HG02885 (cell line): ENCODE results near the gene CYP1A2.
"Not testable (repeated sequence)": the region's sequence is repeated elsewhere in the genome, so short reads cannot be mapped to it uniquely, and the experiment has no call there.

Experiments used
- ATAC-seq: cut with Tn5 transposase; IDR thresholded peaks from one replicate; pipeline ENCODE4 v1.9.1; 2021; ENCODE audit warnings: mild to moderate bottlenecking; ENCODE audit not compliant: unreplicated experiment, poor library complexity

Gene CYP1A2

DNA sequence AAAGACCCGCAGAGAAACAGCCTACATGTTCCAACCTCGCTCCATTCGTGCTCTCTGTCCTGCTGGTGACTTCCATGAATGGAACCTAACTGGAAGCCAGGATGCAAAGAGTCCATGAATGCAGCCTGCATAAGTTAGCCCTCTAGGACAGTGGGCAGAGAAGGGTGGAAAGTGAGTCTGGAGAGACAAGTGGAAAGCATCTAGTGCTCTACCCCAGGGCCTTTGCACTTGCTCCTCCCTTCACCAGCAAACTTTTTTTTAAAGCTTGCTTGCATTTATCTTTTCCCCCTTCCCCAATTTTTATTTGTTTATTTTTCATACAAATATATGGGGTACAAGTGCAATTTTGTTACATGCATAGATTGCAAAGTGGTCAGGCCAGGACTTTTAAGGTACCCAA is 15.4 kb upstream of the CYP1A2 start:
- ATAC-seq: no peak

DNA sequence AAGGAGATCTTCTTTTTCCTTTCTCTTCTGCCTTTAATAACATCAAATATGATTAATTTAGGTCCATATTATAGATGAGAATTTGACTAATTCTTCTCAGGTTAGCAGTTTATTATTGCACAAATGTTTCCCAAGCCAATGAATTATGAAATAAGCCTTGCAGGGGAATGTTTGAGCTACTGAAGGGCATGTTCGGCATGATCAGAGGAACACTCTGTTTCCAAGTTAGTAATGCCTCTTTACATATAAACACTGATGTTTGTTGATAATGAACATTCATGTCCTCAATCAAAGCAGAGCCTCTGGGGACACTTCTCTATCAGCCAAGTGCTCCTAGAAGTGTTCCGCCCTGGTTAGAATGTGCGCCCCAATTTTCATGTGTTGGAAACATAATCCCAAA is 13.3 kb upstream of the CYP1A2 start:
- no peak for ATAC-seq

DNA sequence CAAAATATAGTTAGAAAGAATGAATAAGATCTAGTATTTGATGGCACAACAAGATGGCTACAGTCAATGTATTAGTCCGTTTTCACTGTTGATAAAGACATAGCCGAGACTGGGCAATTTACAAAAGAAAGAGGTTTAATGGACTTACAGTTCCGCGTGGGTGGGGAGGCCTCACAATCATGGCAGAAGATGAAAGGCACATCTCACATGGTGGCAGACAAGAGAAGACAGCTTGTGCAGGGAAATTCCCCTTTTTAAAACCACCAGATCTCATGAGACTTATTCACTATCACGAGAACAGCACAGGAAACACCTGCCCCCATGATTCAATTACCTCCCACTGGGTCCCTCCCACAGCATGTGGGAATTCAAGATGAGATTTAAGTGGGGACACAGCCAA is 10.4 kb upstream of the CYP1A2 start:
- ATAC-seq: not testable (repeated sequence)

DNA sequence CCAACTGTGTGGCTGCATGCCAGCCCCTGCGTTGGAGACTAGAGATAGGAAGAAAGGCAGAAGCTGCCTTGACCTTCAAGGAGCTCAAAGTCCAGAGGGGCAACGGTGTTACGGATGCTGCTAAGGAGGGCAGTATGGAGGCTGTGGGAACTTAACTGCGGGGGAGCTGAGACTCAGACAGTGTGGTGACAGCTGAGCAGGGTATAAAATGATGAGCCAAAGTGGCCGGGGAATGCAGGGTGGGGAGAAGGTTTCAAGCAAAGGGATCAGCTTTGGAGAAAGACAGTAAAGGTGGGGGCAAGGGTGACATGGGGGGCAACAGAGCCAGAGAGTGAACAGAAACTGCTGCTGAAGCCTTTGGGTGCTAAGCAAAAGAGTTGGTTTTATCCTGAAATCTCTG is 6.2 kb upstream of the CYP1A2 start:
- ATAC-seq: no peak

DNA sequence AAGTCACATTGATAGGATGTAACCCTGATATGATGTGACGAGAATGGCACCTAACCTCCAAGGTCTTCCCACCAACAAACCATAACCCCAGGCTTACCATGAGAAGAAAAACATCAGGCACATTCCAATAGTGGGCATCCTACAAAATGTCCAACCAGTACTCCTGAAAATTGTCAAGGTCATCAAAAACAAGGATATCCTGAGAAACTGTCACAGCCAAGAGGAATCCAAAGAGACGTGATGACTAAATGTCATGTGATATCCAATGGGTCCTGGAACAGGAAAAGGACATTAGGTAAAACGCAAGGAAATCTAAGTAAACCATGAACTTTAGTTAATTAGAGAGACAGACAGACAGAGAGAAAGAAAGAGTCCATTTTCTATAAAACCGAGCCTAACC is 2.3 kb upstream of the CYP1A2 start:
- no peak for ATAC-seq

DNA sequence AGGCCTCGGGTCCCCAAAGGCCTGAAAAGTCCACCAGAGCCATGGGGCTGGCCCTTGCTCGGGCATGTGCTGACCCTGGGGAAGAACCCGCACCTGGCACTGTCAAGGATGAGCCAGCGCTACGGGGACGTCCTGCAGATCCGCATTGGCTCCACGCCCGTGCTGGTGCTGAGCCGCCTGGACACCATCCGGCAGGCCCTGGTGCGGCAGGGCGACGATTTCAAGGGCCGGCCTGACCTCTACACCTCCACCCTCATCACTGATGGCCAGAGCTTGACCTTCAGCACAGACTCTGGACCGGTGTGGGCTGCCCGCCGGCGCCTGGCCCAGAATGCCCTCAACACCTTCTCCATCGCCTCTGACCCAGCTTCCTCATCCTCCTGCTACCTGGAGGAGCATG is 1.2 kb downstream of the CYP1A2 start:
- no peak for ATAC-seq

DNA sequence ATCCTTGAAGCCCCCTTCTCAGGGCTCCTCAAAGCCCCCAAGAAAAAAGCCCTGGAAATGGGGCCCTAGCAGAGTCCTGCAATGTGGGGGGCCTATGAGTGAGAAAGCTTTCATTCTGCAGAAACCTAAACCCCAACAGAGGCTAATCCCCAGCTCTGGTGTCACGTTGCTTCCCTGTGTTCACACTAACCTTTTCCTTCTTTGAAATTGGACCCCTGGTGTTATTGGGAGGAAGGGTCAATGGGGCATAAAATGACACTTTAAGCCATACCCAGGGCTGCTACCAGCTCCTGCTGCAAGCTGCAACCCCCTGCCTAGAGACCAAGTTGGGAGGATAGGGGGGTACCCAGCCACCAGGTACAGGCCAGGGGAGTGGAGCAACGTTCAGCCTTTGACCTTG is 2.1 kb downstream of the CYP1A2 start:
- no peak for ATAC-seq

DNA sequence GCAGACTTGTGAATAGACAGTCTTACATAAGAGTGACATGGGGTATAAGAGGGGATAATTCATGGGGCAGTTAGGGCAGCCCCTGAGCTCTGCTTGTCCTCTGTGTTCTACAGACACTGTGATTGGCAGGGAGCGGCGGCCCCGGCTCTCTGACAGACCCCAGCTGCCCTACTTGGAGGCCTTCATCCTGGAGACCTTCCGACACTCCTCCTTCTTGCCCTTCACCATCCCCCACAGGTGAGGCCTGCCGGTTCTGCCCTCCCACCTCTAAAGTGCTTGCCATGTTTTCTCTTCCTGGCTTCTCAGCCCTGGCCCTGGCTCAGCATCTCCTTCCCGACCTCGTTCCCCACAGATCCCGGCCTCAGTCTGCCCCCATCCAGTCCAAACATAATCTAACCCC is 3.4 kb downstream of the CYP1A2 start:
- no peak for ATAC-seq

DNA sequence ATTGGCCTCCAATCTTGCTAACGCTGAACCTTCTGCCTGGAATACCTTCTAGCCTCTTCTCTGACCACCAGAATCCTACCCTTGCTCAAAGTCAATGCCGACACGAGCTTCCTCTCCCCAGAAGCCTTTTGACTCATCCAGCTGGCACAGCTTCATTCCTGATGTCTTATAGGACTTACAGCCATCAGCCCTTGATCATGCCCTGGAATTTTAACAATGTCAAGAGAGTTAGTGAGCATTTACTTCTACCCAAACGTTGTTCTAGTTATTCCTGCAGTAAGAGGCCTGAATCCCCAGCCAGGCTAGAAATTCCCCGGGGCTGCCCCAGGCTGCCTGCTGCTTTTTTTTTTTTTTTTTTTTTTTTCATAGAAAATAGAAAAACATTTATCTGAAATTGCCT is 3.9 kb downstream of the CYP1A2 start:
- ATAC-seq: no peak

DNA sequence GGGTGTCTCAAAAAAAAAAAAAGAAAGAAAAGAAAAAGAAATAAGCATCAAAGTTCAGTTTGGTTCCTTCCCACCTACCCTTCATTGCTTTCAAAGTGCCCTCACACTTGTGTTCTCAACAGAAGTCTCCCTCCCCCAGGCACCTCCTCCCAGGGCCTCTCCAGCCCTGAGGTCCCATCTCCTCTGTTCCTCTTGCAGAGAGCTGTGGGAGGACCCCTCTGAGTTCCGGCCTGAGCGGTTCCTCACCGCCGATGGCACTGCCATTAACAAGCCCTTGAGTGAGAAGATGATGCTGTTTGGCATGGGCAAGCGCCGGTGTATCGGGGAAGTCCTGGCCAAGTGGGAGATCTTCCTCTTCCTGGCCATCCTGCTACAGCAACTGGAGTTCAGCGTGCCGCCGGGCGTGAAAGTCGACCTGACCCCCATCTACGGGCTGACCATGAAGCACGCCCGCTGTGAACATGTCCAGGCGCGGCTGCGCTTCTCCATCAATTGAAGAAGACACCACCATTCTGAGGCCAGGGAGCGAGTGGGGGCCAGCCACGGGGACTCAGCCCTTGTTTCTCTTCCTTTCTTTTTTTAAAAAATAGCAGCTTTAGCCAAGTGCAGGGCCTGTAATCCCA is 6.1 kb downstream of the CYP1A2 start:
- ATAC-seq: no peak

DNA sequence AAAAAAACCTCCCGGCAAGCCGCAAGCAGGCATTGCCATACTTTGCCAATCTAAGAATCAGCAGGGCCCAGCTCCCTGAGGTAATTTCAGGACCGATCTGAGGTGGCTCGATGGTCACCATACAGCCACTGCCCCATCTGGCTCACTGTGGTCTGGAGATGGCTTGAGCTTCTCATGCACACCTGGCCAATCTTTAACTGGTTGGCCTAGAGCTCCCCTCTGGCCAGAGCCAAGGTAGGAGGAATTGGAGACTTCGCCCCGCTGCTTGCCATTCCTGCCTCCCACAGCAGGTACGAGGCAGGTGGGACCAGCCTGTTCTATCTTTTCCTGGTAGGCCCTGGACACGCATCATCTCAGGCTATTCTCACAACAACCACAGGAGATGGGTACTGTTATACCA is 10.1 kb downstream of the CYP1A2 start:
- no peak for ATAC-seq

DNA sequence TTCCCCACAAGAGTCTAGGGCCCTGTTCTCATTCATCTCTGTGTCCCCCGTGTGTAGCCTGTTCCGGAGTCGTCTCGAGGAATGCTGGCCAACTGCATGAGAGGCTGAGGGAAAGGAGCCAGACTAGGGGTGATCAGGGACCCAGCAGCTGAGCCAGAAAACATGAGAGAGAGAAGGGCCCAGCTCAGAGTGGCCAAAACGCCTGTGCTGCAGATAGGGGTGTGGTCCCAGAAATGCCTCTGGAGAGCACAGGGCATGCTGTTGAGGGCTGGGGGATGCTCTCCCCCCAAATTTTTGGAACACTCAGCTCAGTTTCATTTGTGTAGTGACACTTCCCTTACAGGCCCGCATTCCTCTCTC is 14.1 kb downstream of the CYP1A2 start:
- ATAC-seq: no peak

DNA sequence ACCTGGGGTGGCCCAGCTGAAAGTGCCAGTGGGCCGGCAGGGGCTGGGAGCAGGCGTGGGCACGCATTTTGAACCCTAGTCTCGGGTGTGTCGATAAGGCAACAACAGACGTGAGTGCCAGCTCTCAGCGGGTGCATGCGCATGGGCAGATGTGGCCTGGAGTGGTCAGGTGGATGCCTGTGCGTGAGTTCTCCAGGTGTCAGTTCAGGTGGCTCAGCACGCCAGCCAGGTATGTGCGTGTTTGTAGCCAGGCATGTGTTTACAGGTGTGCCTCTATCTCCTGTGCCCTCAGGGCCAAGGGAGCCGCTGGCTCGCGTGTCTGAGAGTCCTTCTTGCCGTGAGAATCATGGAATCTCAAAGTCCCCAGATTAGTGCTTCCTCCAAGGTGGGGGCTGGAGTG is 14.8 kb downstream of the CYP1A2 start:
- no peak for ATAC-seq

DNA sequence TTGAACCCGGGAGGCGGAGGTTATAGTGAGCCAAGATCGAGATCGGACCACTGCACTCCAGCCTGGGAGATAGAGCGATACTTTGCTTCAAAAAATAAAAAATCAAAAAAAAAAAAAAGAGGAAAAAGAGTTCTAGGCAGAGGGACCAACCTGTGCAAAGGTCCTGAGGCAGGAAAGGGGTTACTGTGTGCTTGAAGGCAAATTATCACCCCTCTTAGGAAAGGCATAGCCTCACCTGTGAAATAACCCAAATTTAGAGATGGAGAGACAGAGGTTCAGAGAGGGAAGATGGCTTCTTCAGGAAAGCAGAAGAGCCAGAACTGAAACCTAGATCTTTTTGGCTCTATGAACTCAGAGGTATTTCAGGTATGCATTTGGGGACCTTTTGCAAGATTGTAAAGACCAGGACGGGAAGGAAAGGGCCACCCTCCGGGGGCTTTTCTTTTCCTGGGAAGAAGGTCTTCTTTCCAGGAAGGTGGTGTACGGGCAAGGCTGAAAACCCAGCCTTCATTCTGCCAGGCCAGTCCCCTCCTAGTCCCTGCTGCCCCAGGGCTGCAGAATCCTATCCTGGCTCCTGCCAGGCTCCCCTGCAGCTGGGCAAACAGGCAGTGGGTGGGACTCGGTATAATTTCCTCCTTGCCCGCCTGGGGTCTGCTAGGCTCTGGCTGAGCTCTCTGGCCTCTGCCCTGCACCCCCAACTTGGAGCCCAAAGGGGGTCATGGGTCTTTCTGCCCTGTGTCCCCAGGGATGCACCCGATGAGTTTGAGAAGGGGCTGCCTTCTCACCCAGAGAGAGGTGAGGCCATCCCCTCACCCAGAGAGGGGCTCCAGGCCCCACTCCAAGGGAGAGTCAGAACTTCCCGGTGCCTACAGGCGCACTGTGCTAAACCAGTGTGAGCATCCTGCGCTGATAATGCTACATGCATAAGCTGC is 18.8 kb downstream of the CYP1A2 start:
- no peak for ATAC-seq

DNA sequence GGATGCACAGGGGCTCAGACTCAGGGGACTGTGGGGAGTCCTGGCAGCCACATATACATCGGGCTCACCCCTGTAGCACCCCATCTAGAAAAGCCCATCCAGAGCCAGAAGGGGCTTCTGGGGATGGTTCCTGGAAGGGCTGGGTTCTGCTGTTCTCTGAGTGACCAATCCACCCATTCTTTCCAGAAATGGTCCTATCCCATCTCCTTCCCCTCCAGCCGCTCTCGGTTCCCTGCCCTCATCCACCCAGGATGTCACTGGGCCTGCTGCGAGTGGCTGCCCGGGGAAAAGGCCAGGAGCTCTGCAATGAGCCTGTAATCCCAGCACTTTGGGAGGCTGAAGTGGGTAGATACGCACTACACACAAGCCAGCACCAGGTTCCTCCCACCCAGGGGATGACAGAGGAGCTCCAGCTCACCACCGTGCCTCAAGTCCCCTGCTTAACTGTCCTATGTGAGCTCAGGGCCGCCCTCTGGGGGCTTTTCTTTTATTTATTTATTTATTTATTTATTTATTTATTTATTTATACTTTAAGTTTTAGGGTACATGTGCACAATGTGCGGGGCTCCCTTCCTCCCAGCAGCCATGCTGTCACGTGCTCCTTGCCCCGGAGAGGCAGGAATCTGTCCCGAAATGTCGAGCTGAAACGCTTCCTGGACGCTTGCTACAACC is 19.6 kb downstream of the CYP1A2 start:
- ATAC-seq: no peak

DNA sequence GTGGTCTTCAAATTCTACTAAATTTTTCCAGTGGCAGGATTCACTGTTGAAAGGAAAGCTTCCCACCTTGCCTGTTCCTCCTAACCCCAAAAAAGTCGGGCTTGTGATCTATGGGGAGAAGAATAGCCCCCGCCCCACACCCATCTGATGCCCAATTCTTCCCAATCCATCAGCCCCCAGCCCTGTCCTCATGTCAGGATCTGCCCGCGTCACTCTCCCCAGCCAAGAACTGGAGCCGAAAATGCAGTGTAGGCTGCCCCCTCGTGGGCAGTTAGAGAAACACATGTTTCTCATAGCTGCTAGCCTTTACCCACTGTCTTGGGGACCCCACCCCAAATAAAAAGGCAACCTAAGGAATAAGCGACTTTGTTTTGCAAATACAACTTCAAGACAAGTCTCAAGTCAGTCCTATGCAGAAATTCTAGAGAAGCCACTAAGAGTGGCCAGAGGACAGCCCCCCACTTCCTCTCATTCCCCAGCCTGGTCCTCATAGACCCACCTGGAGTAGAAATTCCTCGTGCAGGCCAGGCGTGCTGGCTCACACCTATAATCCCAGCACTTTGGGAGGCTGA is 20.2 kb downstream of the CYP1A2 start:
- ATAC-seq: no peak

DNA sequence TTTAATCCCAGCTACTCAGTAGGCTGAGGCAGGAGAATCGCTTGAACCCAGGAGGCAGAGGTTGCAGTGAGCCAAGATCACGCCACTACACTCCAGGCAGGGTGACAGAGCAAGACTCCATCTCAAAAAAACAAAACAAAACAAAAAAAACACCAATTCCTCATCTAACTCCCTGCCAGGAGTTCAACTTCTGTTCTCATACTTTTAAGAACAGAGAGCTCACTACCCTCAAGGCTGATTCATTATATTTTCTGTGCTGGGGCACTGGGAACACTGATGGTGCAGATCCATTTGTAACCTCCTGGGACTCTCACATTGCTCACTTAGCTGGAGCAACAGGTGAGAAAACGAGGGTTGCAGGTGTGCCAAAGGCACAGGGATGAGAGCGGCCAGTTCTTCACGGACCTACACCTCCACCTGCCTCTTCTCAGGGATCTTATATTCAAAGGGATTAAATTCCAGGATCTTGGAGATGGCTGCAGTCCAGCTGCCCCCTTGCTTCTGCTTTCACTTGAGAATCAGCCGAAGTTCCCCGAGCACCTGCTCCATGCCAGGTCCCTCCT is 20.9 kb downstream of the CYP1A2 start:
- no peak for ATAC-seq

DNA sequence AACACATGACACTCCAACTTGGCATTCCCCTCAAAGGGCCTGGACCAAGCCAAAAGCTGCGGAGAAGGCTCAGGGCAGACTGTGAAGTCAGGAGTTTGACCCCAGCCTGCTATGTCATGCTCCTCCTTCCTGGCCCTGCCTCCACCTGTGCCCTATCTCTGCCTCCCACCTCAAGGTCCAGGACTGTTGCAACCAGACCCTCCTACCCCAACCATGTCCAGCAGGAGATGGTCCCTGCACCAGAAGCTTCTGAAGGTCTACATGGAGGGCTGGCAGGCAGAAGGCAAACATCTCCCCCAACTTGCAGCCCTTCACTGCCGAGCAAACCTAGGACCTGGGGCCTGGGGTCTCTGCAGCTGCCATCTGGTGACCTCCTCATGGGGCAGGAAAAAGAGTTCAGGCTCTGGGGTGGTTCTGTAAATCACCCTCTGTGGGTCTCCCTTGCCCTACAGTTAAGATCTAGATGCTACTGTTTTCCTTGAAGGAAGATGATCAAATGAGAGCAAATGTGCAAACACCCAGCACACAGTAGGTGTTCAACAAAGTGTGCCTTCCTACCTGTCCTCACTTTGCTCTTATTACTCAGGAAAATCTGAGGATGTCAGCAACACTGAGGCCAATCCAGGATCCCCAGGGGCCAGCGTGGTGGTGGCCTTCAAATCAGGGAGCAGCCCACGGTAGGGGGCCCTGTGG is 21.7 kb downstream of the CYP1A2 start:
- ATAC-seq: no peak

DNA sequence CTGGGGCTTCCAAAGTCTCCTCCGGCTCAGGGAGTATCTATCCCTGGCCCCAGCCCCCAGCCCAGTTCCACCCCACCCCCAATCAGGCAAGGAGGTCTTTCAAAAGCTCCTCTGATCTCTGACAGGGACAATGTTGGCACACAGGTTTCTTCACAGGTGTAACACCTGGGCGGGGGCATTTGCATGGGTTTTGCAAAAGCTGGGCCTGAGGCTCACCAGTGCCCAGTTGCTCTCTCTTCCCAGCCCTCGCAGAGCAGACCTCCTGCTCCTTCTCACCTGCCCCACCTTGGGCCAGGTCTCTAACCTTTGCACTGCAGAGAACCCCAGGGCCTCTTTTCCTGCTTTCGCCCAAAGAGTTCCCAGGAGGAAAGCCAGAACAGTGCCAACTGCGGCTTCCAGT is 24.7 kb downstream of the CYP1A2 start:
- no peak for ATAC-seq

DNA sequence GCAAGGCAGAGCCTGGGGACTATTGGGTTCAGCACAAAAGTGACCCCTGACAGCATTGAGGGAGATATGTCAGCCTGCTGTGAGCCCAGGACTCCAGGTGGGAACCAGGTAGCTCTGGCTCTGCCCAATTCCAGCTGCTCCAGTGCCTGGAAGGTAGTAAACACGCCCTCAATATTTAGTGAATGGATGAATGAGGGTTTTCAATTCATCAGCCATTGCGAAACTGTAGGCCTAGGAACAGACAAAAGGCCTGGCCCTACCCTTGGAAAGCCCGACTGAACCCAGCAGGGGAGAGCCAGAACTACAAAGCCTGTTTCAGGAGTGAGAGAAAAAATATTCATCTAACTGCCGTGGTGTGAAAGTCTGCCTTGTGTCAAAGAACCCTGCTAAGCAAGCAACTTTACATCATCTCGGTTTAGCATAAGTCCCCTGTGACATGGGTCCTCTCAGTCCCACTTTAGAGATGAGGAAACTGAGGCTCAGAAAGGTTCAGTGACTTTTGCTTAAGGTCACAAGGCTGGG is 25.1 kb downstream of the CYP1A2 start:
- no peak for ATAC-seq
